ENCODE data around the gene PRKCD.

- TF ChIP-seq CTCF (IDR thresholded peaks at IDR 0.05): no peak
- TF ChIP-seq POLR2A (IDR thresholded peaks at IDR 0.05): no peak
Measured at GRCh38 chr3:53182764-53183355, 21.9 kb downstream of the PRKCD start.

Measured in lower leg skin (tissue), 3 donors.